ENCODE results near the gene ZNF219.

DNA sequence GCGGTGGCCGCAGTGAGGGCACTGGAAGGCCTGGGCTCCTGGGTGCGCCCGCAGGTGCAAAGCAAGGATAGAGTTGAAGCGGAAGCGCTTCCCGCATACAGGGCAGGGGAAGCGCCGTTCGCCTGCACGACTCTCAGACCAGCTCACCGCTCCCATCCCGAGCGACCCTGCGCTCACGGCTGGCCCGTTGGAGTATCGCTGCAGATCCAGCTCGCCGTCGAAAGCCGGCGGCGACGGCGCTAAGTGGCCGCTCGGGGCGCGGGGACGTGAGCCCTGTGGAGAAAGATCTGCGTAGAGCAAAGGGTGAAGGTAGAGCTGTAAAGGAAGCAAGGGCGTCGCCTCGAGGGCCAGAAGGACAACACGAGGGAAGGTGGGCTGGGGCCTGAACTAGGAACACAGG is 5.4 kb downstream of the ZNF219 start:
- TF ChIP-seq, protein P1, sequence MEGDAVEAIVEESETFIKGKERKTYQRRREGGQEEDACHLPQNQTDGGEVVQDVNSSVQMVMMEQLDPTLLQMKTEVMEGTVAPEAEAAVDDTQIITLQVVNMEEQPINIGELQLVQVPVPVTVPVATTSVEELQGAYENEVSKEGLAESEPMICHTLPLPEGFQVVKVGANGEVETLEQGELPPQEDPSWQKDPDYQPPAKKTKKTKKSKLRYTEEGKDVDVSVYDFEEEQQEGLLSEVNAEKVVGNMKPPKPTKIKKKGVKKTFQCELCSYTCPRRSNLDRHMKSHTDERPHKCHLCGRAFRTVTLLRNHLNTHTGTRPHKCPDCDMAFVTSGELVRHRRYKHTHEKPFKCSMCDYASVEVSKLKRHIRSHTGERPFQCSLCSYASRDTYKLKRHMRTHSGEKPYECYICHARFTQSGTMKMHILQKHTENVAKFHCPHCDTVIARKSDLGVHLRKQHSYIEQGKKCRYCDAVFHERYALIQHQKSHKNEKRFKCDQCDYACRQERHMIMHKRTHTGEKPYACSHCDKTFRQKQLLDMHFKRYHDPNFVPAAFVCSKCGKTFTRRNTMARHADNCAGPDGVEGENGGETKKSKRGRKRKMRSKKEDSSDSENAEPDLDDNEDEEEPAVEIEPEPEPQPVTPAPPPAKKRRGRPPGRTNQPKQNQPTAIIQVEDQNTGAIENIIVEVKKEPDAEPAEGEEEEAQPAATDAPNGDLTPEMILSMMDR (IDR thresholded peaks at IDR 0.05; ENCODE audit: poor library complexity, severe bottlenecking) = no peak
- TF ChIP-seq, protein P2, sequence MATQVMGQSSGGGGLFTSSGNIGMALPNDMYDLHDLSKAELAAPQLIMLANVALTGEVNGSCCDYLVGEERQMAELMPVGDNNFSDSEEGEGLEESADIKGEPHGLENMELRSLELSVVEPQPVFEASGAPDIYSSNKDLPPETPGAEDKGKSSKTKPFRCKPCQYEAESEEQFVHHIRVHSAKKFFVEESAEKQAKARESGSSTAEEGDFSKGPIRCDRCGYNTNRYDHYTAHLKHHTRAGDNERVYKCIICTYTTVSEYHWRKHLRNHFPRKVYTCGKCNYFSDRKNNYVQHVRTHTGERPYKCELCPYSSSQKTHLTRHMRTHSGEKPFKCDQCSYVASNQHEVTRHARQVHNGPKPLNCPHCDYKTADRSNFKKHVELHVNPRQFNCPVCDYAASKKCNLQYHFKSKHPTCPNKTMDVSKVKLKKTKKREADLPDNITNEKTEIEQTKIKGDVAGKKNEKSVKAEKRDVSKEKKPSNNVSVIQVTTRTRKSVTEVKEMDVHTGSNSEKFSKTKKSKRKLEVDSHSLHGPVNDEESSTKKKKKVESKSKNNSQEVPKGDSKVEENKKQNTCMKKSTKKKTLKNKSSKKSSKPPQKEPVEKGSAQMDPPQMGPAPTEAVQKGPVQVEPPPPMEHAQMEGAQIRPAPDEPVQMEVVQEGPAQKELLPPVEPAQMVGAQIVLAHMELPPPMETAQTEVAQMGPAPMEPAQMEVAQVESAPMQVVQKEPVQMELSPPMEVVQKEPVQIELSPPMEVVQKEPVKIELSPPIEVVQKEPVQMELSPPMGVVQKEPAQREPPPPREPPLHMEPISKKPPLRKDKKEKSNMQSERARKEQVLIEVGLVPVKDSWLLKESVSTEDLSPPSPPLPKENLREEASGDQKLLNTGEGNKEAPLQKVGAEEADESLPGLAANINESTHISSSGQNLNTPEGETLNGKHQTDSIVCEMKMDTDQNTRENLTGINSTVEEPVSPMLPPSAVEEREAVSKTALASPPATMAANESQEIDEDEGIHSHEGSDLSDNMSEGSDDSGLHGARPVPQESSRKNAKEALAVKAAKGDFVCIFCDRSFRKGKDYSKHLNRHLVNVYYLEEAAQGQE (IDR thresholded peaks at IDR 0.05; ENCODE audit: borderline replicate concordance) = no peak

All from neural cell (in vitro differentiated cells).